SK-N-SH (cell line): ENCODE measurements around the gene GJB3.

Experiments used
- CTCF ChIP-seq: fragments of 200-600 bp; sonication (generic); IDR thresholded peaks from 2 replicates; pipeline ENCODE4 v1.6.1; 2017; ENCODE audit warnings: antibody characterized with exemption, mild to moderate bottlenecking, moderate library complexity
- EP300 ChIP-seq, 2 experiments: IDR thresholded peaks; 2 replicates each; pipeline versions ENCODE4 v1.4.0 to v1.6.1; 2012; ENCODE audit warnings: borderline replicate concordance in 1 of 2, low read depth in 1 of 2, low read length in 1 of 2
- EZH2phosphoT487 ChIP-seq: fragments of 200-600 bp; sonication (generic); IDR thresholded peaks from 2 replicates; pipeline ENCODE4 v1.6.1; 2017; ENCODE audit warnings: low read depth, mixed run types, mild to moderate bottlenecking, antibody characterized with exemption, moderate library complexity, borderline replicate concordance
- POLR2AphosphoS5 ChIP-seq: IDR thresholded peaks from 2 replicates; pipeline ENCODE4 v1.6.1; 2012; ENCODE audit warnings: low read depth, low read length
- SIN3A ChIP-seq: IDR thresholded peaks from 2 replicates; pipeline ENCODE4 v1.6.1; 2012; ENCODE audit warnings: low read depth, mild to moderate bottlenecking, low read length, moderate library complexity, borderline replicate concordance
- TAF1 ChIP-seq: IDR thresholded peaks from 2 replicates; pipeline ENCODE4 v1.6.1; 2012; ENCODE audit warnings: low read depth, mild to moderate bottlenecking, low read length, moderate library complexity, borderline replicate concordance
- YY1 ChIP-seq: IDR thresholded peaks from 2 replicates; pipeline ENCODE4 v1.4.0; 2012; ENCODE audit warnings: low read depth, mild to moderate bottlenecking
- TF ChIP-seq, protein P1 (sequence below): IDR thresholded peaks from 2 replicates; pipeline ENCODE4 v1.4.0; 2012; ENCODE audit warnings: low read depth

- TF ChIP-seq CTCF (no peak), YY1 (no peak), TAF1 (no peak), POLR2AphosphoS5 (no peak), EP300 (IDR thresholded peaks at IDR 0.05; ENCODE audit: borderline replicate concordance in 1 of 2, low read depth in 1 of 2, low read length in 1 of 2) (peak in 1 of 2 experiments; percentile 84; a peak in 2 of 4 replicates), SIN3A (no peak), EZH2phosphoT487 (no peak)
- TF ChIP-seq, protein P1, sequence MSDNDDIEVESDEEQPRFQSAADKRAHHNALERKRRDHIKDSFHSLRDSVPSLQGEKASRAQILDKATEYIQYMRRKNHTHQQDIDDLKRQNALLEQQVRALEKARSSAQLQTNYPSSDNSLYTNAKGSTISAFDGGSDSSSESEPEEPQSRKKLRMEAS: no peak
Observed at GRCh38 chr1:34825455-34826091, 44.6 kb downstream of the GJB3 start.
